Measurements from ENCODE around the gene ARHGAP29.

- TF ChIP-seq CTCF (IDR thresholded peaks at IDR 0.05) (peak in 1 of 6 experiments; percentile 16), POLR2A (IDR thresholded peaks at IDR 0.05) (no peak)
These were observed 624 bp downstream of the ARHGAP29 start for GRCh38 chr1:94236630-94237290.
